Activated naive CD8-positive, alpha-beta T cell (primary cell): ENCODE data around the gene EZH1.

Experiments
- H3K27ac Mint-ChIP-seq: one replicate; pipeline ENCODE4 v1.8.0; 2021; ENCODE audit warnings: mixed read lengths
- H3K27me3 Mint-ChIP-seq: one replicate; pipeline ENCODE4 v1.8.0; 2021; ENCODE audit warnings: mixed read lengths
- H3K36me3 Mint-ChIP-seq: one replicate; pipeline ENCODE4 v1.8.0; 2021; ENCODE audit warnings: mixed read lengths
- H3K4me1 Mint-ChIP-seq: one replicate; pipeline ENCODE4 v1.8.0; 2021; ENCODE audit warnings: low read depth, mixed read lengths
- H3K4me3 Mint-ChIP-seq: one replicate; pipeline ENCODE4 v1.8.0; 2021; ENCODE audit warnings: mild to moderate bottlenecking, mixed read lengths
- H3K9me3 Mint-ChIP-seq: one replicate; pipeline ENCODE4 v1.8.0; 2021; ENCODE audit warnings: low read depth, mixed read lengths

Gene EZH1

GRCh38 chr17:42685831-42686230 is 59.0 kb downstream of the EZH1 start:
- H3K9me3 Mint-ChIP-seq, result no peaks in the 10 kb centered on the region
- H3K27ac Mint-ChIP-seq, result no peak overlapping the region
- H3K4me1 Mint-ChIP-seq, result peaks cover 24% of the 10 kb centered on the region
- H3K4me3 Mint-ChIP-seq, result no peak overlapping the region
- peaks cover 6% of the 10 kb centered on the region for H3K27me3 Mint-ChIP-seq
- no peaks in the 10 kb centered on the region for H3K36me3 Mint-ChIP-seq

GRCh38 chr17:42684929-42685556 is 59.8 kb downstream of the EZH1 start:
- Mint-ChIP-seq H3K4me3 (no peak overlapping the region), H3K27me3 (peaks cover 8% of the 10 kb centered on the region), H3K9me3 (no peaks in the 10 kb centered on the region), H3K4me1 (peaks cover 28% of the 10 kb centered on the region), H3K27ac (no peak overlapping the region), H3K36me3 (no peaks in the 10 kb centered on the region)

DNA sequence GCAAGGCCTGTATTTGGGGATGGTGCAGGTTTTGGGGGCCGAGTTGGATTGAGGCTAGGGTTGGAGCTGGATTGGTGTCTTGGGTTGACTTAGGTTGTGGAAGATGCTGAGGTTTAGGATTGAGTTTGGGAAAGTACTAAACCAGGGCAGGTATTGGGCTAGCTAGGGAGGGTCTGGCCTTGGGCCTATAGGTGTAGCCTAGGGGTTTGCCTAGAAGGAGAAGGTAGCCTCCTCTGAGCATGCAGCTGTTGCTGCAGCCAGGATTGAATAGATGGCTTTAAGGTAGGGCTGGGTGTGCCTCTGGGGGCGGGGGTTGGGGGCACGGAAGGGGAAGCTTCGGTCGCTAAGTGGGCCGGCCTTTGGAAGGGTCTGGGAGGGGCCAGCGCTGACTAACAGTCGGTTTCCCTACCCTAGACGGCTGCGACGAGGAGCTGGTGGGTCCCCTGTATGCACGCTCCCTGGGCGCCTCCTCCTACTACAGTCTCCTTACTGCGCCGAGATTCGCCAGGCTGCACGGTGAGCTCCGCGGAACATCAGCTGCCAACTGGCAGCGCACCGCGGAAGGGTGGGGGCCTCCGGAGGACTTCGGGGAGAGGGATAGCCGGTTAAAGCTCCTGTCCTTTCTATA is 61.3 kb downstream of the EZH1 start:
- Mint-ChIP-seq H3K9me3 (no peaks in the 10 kb centered on the region), H3K4me3 (peak overlapping the region; percentile 40), H3K27me3 (peaks cover 10% of the 10 kb centered on the region), H3K36me3 (no peaks in the 10 kb centered on the region), H3K27ac (no peak overlapping the region), H3K4me1 (peaks cover 36% of the 10 kb centered on the region)

GRCh38 chr17:42682722-42683403 is 62.0 kb downstream of the EZH1 start:
- Mint-ChIP-seq H3K27ac (no peak overlapping the region), H3K9me3 (no peaks in the 10 kb centered on the region), H3K4me1 (peaks cover 39% of the 10 kb centered on the region), H3K36me3 (no peaks in the 10 kb centered on the region), H3K27me3 (peaks cover 10% of the 10 kb centered on the region), H3K4me3 (peak overlapping the region; percentile 74)

DNA sequence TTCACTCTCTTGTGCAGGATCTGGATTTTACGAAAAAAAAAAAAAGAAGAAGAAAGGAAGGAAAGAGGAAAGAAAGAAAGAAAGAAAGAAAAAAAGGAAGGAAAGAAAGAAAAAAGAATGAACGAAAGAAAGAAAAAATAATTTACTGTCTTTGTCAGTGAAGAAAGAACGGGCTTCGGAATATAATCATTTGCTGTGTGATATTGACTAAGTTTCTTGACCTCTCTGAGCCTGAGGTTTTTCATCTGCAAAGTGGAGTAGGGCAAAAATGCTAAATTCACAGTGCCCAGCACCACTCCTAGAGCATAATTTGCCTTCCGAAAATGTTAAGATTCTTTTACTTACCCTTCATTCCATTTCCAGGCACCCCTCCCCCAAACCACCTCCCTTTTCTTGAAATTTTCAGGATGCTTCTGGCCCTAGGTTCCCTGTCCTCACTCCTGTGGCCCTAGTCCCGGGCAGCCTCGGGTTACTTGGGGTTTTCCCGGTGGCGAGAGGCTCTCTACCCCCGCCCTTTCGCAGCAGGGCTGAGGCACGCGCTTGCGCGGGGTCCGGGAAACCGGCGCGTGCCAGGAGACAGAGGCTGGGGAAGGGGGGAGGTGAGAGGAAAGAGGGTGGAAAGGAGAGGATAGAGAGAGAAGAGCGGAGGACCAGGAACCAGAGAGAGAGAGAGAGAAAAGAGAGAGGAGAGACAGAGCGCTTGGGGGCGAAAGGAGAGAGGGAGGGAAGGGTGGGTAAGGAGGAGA is 62.7 kb downstream of the EZH1 start, which contains the start of gene CNTNAP1:
Gene CNTNAP1 (plus strand): TSS at position 556 of the 746 bp plus-strand sequence. CDS start 299 bp downstream, outside the sequence.
- Mint-ChIP-seq H3K9me3 (no peaks in the 10 kb centered on the region), H3K4me3 (peak within 1 kb of the TSS; percentile 74), H3K36me3 (no peaks in the 10 kb centered on the region), H3K4me1 (peaks cover 46% of the 10 kb centered on the region), H3K27me3 (peaks cover 10% of the 10 kb centered on the region), H3K27ac (no peak within 1 kb of the TSS)

- no peaks in the 10 kb centered on the region for H3K9me3 Mint-ChIP-seq
- no peak overlapping the region for H3K27ac Mint-ChIP-seq
- H3K4me1 Mint-ChIP-seq, result peaks cover 52% of the 10 kb centered on the region
- peak overlapping the region; percentile 70 for H3K4me3 Mint-ChIP-seq
- H3K36me3 Mint-ChIP-seq, result no peaks in the 10 kb centered on the region
- peaks cover 10% of the 10 kb centered on the region for H3K27me3 Mint-ChIP-seq
These were observed 64.5 kb downstream of the EZH1 start for GRCh38 chr17:42680331-42680808.

DNA sequence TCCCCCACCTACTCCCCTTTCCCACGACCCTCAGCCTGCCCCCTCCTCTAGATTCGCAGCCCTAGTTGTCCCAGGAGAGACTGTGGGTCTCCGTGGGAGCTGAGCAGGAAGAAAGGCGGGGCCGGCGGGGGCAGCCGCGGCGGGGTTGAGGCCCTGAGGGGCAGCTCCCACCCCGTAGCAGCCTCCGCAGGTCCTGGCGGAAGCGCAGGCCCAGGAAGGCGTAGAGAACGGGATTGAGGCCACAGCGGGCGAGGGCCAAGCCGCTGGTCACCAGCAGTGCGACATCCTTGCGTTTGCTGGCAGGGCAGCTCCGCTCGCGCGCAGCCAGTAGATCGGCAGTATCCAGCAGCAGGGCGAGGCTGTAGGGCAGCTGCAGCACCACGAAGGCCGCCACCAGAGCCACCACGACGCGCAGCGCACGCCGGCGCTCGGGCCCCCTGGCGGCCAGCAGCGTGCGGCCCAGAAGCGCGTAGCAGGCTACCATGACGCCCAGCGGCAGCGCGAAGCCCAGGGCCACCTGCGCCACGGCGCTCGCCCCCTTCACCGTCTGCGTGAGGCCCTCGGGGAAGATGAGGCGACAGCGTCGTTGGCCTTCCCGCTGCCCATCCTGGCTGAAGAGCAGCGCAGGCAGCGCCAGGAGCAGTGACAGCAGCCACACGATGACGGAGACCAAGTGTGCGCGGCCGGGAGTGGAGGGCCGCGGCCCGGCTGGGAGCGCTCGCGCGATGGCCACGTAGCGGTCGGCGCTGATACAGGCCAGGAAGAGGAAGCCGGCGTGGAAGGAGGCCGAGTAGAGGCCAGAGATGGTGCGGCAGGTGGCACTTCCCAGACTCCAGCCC is 65.1 kb downstream of the EZH1 start:
- H3K4me1 Mint-ChIP-seq, result peaks cover 55% of the 10 kb centered on the region
- H3K36me3 Mint-ChIP-seq, result no peaks in the 10 kb centered on the region
- peaks cover 12% of the 10 kb centered on the region for H3K27me3 Mint-ChIP-seq
- no peak overlapping the region for H3K27ac Mint-ChIP-seq
- peak overlapping the region; percentile 88 for H3K4me3 Mint-ChIP-seq
- no peaks in the 10 kb centered on the region for H3K9me3 Mint-ChIP-seq

GRCh38 chr17:42678951-42679491 is 65.8 kb downstream of the EZH1 start:
- Mint-ChIP-seq H3K9me3 (no peaks in the 10 kb centered on the region), H3K27ac (peak overlapping the region; percentile 46), H3K4me1 (peaks cover 61% of the 10 kb centered on the region), H3K36me3 (no peaks in the 10 kb centered on the region), H3K27me3 (peaks cover 14% of the 10 kb centered on the region), H3K4me3 (peak overlapping the region; percentile 88)

DNA sequence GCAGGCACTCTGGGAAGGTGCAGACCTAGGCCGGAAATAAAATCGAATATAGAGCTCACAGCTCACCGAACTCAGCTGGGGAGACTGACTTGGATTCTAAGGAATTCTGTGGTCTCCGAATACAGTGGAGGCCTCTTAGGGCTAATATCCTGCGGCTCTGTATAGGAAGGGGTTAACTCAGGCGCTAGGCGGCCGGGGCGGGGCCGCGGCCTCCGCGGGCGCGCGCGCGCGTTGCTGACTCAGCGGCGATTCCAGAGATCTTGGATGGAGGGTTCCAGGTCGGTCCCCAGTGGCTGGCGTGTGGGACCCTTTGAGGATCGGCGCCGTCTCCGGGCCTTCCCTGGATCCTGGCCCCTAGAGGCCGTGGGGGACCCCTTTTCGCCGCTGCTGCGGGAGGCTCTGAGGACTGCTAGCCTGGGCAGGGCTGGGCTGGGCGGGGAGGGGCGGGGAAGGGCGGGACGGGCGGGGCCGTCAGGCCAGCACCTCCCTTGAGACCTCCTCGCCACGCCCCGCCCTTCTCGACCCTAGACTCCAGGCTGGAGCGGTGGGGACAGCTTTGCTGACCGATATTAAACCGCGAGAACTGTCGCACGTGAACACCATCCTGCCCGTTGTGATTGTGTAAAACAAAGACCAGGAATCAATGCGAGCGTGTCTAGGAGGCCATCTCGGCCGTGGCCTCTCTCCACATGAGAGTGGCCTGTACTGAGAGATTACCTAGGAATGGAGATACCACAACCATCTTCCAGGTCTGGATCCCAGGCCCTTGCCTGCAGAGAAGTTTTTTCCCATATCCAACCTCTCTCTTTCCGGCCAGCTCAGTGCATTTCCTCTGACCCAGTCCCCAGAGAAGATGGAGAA is 66.7 kb downstream of the EZH1 start:
- H3K4me3 Mint-ChIP-seq, result peak overlapping the region; percentile 90
- peaks cover 56% of the 10 kb centered on the region for H3K4me1 Mint-ChIP-seq
- no peaks in the 10 kb centered on the region for H3K36me3 Mint-ChIP-seq
- H3K27ac Mint-ChIP-seq, result peak overlapping the region; percentile 76
- H3K9me3 Mint-ChIP-seq, result no peaks in the 10 kb centered on the region
- peaks cover 14% of the 10 kb centered on the region for H3K27me3 Mint-ChIP-seq

- Mint-ChIP-seq H3K27ac (no peak overlapping the region), H3K4me1 (peaks cover 48% of the 10 kb centered on the region), H3K36me3 (no peaks in the 10 kb centered on the region), H3K27me3 (peaks cover 15% of the 10 kb centered on the region), H3K4me3 (peak overlapping the region; percentile 90), H3K9me3 (no peaks in the 10 kb centered on the region)
These were observed 67.6 kb downstream of the EZH1 start for GRCh38 chr17:42677012-42677857.

GRCh38 chr17:42676424-42677011 is 68.3 kb downstream of the EZH1 start, which contains the start of gene PLEKHH3:
Gene PLEKHH3, minus strand, starts transcription at chr17:42676994. Its CDS starts 431 bp downstream, at chr17:42676563.
- Mint-ChIP-seq H3K27me3 (peaks cover 16% of the 10 kb centered on the region), H3K27ac (peak within 1 kb of the TSS; percentile 41), H3K36me3 (no peaks in the 10 kb centered on the region), H3K9me3 (no peaks in the 10 kb centered on the region), H3K4me3 (peak within 1 kb of the TSS; percentile 90), H3K4me1 (peaks cover 44% of the 10 kb centered on the region)

- H3K9me3 Mint-ChIP-seq, result no peaks in the 10 kb centered on the region
- H3K27ac Mint-ChIP-seq, result no peak overlapping the region
- H3K27me3 Mint-ChIP-seq, result peaks cover 15% of the 10 kb centered on the region
- no peaks in the 10 kb centered on the region for H3K36me3 Mint-ChIP-seq
- peak overlapping the region; percentile 56 for H3K4me3 Mint-ChIP-seq
- H3K4me1 Mint-ChIP-seq, result peaks cover 45% of the 10 kb centered on the region
These were observed 68.8 kb downstream of the EZH1 start for GRCh38 chr17:42675965-42676423.
